WTC11 (cell line): Measurements from ENCODE around the gene PRKAA2. TPM values are rescaled to one million over a fixed set of nuclear protein-coding genes. Genes with fewer than 3 reads are reported as not detected.

Experiments used
- ATAC-seq: fragments of 200-7000 bp; cut with Tn5 transposase; 2 replicates; pipeline ENCODE4 v1.10.0; 2021; ENCODE audit warnings: mild to moderate bottlenecking, moderate library complexity
- CTCF ChIA-PET: fragments of 300-600 bp; sonication (Branson Sonifier 250); formaldehyde crosslinking; loops from one replicate; lab custom pipeline; 2021; ENCODE audit warnings: antibody characterized with exemption; lab: Charles Lee
- POLR2A ChIA-PET: fragments of 350-600 bp; sonication (Branson Sonifier 250); formaldehyde crosslinking; loops from one replicate; lab custom pipeline; 2021; ENCODE audit warnings: antibody characterized with exemption; lab: Charles Lee
- DNase-seq: peaks from one replicate; pipeline ENCODE4 v3.0.0; 2021; ENCODE audit warnings: low spot score
- H3K27ac Mint-ChIP-seq: 2 replicates; pipeline ENCODE4 v1.8.0; 2021; ENCODE audit warnings: mixed read lengths
- H3K27me3 Mint-ChIP-seq: 2 replicates; pipeline ENCODE4 v1.8.0; 2021; ENCODE audit warnings: low read depth, mild to moderate bottlenecking, moderate library complexity, mixed read lengths
- H3K36me3 Mint-ChIP-seq: 2 replicates; pipeline ENCODE4 v1.8.0; 2021; ENCODE audit warnings: mixed read lengths
- H3K4me1 Mint-ChIP-seq: 2 replicates; pipeline ENCODE4 v1.8.0; 2022; ENCODE audit warnings: mixed read lengths
- H3K4me3 Mint-ChIP-seq: 2 replicates; pipeline ENCODE4 v1.8.0; 2021; ENCODE audit warnings: mild to moderate bottlenecking, moderate library complexity, mixed read lengths
- H3K9me3 Mint-ChIP-seq: 2 replicates; pipeline ENCODE4 v1.8.0; 2021; ENCODE audit warnings: mixed read lengths
- CREB1 ChIP-seq: sonication (generic); formaldehyde crosslinking; IDR thresholded peaks from 2 replicates; pipeline ENCODE4 v1.8.0; 2023; ENCODE audit warnings: mild to moderate bottlenecking, missing genetic modification reagents
- KAT7 ChIP-seq: sonication (generic); formaldehyde crosslinking; IDR thresholded peaks from 2 replicates; pipeline ENCODE4 v1.8.1; 2023; ENCODE audit warnings: missing genetic modification reagents, mild to moderate bottlenecking, borderline replicate concordance
- RELA ChIP-seq: sonication (generic); formaldehyde crosslinking; IDR thresholded peaks from 2 replicates; pipeline ENCODE4 v1.8.1; 2022; ENCODE audit warnings: missing genetic modification reagents, mild to moderate bottlenecking, borderline replicate concordance
- SMAD3 ChIP-seq: sonication (generic); formaldehyde crosslinking; IDR thresholded peaks from 2 replicates; pipeline ENCODE4 v1.8.0; 2022; ENCODE audit warnings: missing genetic modification reagents, mild to moderate bottlenecking, borderline replicate concordance
- SP1 ChIP-seq: sonication (generic); formaldehyde crosslinking; conservative IDR thresholded peaks from 2 replicates; pipeline ENCODE4 v1.8.1; 2022; ENCODE audit warnings: missing genetic modification reagents
- TEAD1 ChIP-seq: sonication (generic); formaldehyde crosslinking; IDR thresholded peaks from 2 replicates; pipeline ENCODE4 v1.8.0; 2022; ENCODE audit warnings: mild to moderate bottlenecking, missing genetic modification reagents
- ZNF416 ChIP-seq: fragments of 250-450 bp; sonication (Bioruptor Pico); IDR thresholded peaks from 2 replicates; pipeline ENCODE4 v1.9.0; 2021; ENCODE audit warnings: mild to moderate bottlenecking, inconsistent platforms
- total RNA-seq: library from RNA; stranded (reverse); gene quantifications from 3 replicates; pipeline ENCODE4 v1.2.3, GENCODE V29; 2021
- TF ChIP-seq, protein P1 (sequence below): sonication (generic); formaldehyde crosslinking; IDR thresholded peaks from 2 replicates; pipeline ENCODE4 v1.8.1; 2023; ENCODE audit warnings: mild to moderate bottlenecking, missing genetic modification reagents, moderate library complexity
- TF ChIP-seq, protein P2 (sequence below): sonication (generic); formaldehyde crosslinking; IDR thresholded peaks from 2 replicates; pipeline ENCODE4 v1.8.1; 2023; ENCODE audit warnings: mild to moderate bottlenecking, missing genetic modification reagents, borderline replicate concordance
- TF ChIP-seq, protein P3 (sequence below): fragments of 250-450 bp; sonication (Bioruptor Pico); IDR thresholded peaks from 2 replicates; pipeline ENCODE4 v1.9.0; 2021; ENCODE audit warnings: mild to moderate bottlenecking, borderline replicate concordance
- TF ChIP-seq, protein P4 (sequence below): sonication (generic); formaldehyde crosslinking; IDR thresholded peaks from 2 replicates; pipeline ENCODE4 v1.8.1; 2023; ENCODE audit warnings: mild to moderate bottlenecking, moderate library complexity, missing genetic modification reagents
- TF ChIP-seq, protein P5 (sequence below): fragments of 250-450 bp; sonication (Bioruptor Pico); IDR thresholded peaks from 2 replicates; pipeline ENCODE4 v2.1.2; 2022; ENCODE audit warnings: mild to moderate bottlenecking, moderate library complexity
- TF ChIP-seq, protein P6 (sequence below): fragments of 250-450 bp; sonication (Bioruptor Pico); IDR thresholded peaks from 2 replicates; pipeline ENCODE4 v1.9.0; 2021; ENCODE audit warnings: moderate library complexity, mild to moderate bottlenecking, inconsistent platforms, borderline replicate concordance
- TF ChIP-seq, protein P7 (sequence below): sonication (generic); formaldehyde crosslinking; IDR thresholded peaks from 2 replicates; pipeline ENCODE4 v1.8.0; 2022; ENCODE audit warnings: mild to moderate bottlenecking, missing genetic modification reagents

PRKAA2 gene
- total RNA-seq, 1 experiment from 2014 or later = 4.8 TPM

DNA sequence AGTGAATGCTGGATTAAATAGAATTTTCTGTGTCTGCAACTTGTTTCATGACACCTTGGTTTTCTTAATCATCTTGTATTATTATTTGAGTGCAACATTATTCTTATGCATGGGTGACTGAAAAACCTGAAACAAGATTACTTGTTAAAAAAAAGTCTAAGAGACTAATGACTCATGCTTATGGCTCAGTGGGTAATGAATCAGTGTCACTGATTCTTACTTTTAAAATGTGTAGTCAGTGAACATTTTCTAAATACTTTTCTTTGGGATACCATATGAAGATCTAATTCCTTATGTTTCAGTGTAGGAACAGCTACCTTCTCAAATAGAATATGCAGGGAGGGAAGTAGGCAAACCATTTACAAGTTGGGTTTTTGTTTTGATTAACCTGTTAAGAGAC is 65.5 kb downstream of the PRKAA2 start (continued):
- TF ChIP-seq, protein P1, sequence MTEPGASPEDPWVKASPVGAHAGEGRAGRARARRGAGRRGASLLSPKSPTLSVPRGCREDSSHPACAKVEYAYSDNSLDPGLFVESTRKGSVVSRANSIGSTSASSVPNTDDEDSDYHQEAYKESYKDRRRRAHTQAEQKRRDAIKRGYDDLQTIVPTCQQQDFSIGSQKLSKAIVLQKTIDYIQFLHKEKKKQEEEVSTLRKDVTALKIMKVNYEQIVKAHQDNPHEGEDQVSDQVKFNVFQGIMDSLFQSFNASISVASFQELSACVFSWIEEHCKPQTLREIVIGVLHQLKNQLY (CRISPR knock-in tag) = no peak
- TF ChIP-seq KAT7 (CRISPR knock-in tag) (no peak), CREB1 (CRISPR knock-in tag) (no peak), RELA (no peak), TEAD1 (no peak)
- TF ChIP-seq, protein P2, sequence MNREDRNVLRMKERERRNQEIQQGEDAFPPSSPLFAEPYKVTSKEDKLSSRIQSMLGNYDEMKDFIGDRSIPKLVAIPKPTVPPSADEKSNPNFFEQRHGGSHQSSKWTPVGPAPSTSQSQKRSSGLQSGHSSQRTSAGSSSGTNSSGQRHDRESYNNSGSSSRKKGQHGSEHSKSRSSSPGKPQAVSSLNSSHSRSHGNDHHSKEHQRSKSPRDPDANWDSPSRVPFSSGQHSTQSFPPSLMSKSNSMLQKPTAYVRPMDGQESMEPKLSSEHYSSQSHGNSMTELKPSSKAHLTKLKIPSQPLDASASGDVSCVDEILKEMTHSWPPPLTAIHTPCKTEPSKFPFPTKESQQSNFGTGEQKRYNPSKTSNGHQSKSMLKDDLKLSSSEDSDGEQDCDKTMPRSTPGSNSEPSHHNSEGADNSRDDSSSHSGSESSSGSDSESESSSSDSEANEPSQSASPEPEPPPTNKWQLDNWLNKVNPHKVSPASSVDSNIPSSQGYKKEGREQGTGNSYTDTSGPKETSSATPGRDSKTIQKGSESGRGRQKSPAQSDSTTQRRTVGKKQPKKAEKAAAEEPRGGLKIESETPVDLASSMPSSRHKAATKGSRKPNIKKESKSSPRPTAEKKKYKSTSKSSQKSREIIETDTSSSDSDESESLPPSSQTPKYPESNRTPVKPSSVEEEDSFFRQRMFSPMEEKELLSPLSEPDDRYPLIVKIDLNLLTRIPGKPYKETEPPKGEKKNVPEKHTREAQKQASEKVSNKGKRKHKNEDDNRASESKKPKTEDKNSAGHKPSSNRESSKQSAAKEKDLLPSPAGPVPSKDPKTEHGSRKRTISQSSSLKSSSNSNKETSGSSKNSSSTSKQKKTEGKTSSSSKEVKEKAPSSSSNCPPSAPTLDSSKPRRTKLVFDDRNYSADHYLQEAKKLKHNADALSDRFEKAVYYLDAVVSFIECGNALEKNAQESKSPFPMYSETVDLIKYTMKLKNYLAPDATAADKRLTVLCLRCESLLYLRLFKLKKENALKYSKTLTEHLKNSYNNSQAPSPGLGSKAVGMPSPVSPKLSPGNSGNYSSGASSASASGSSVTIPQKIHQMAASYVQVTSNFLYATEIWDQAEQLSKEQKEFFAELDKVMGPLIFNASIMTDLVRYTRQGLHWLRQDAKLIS = no peak
- TF ChIP-seq, protein P3, sequence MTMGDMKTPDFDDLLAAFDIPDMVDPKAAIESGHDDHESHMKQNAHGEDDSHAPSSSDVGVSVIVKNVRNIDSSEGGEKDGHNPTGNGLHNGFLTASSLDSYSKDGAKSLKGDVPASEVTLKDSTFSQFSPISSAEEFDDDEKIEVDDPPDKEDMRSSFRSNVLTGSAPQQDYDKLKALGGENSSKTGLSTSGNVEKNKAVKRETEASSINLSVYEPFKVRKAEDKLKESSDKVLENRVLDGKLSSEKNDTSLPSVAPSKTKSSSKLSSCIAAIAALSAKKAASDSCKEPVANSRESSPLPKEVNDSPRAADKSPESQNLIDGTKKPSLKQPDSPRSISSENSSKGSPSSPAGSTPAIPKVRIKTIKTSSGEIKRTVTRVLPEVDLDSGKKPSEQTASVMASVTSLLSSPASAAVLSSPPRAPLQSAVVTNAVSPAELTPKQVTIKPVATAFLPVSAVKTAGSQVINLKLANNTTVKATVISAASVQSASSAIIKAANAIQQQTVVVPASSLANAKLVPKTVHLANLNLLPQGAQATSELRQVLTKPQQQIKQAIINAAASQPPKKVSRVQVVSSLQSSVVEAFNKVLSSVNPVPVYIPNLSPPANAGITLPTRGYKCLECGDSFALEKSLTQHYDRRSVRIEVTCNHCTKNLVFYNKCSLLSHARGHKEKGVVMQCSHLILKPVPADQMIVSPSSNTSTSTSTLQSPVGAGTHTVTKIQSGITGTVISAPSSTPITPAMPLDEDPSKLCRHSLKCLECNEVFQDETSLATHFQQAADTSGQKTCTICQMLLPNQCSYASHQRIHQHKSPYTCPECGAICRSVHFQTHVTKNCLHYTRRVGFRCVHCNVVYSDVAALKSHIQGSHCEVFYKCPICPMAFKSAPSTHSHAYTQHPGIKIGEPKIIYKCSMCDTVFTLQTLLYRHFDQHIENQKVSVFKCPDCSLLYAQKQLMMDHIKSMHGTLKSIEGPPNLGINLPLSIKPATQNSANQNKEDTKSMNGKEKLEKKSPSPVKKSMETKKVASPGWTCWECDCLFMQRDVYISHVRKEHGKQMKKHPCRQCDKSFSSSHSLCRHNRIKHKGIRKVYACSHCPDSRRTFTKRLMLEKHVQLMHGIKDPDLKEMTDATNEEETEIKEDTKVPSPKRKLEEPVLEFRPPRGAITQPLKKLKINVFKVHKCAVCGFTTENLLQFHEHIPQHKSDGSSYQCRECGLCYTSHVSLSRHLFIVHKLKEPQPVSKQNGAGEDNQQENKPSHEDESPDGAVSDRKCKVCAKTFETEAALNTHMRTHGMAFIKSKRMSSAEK = no peak
- TF ChIP-seq, protein P4, sequence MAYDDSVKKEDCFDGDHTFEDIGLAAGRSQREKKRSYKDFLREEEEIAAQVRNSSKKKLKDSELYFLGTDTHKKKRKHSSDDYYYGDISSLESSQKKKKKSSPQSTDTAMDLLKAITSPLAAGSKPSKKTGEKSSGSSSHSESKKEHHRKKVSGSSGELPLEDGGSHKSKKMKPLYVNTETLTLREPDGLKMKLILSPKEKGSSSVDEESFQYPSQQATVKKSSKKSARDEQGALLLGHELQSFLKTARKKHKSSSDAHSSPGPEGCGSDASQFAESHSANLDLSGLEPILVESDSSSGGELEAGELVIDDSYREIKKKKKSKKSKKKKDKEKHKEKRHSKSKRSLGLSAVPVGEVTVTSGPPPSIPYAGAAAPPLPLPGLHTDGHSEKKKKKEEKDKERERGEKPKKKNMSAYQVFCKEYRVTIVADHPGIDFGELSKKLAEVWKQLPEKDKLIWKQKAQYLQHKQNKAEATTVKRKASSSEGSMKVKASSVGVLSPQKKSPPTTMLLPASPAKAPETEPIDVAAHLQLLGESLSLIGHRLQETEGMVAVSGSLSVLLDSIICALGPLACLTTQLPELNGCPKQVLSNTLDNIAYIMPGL (CRISPR knock-in tag) = no peak
- TF ChIP-seq, protein P5, sequence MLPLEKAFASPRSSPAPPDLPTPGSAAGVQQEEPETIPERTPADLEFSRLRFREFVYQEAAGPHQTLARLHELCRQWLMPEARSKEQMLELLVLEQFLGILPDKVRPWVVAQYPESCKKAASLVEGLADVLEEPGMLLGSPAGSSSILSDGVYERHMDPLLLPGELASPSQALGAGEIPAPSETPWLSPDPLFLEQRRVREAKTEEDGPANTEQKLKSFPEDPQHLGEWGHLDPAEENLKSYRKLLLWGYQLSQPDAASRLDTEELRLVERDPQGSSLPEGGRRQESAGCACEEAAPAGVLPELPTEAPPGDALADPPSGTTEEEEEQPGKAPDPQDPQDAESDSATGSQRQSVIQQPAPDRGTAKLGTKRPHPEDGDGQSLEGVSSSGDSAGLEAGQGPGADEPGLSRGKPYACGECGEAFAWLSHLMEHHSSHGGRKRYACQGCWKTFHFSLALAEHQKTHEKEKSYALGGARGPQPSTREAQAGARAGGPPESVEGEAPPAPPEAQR = no peak

DNA sequence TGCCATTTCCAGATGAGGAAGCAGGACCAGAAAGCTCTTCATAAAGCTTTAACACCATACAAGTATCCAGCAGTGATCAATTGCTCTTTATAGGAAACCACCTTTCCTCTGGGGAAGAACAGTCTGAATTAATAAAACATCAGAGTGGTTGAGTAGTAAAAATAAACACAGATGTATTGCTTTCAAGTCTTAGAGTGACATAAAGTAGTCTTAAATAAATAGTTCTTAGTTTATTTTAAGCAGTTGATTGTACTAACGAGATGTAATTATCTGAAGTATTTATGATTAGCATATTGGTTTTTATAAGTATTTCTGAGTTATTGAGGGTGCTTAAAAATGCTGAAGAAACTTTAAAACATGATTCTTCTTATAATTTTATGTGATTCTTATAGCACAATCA is 67.0 kb downstream of the PRKAA2 start:
- DNase-seq = no peak
- CTCF ChIA-PET = interaction anchor here (0.8 kb wide), 1 partner anchor 1336 kb away, joined by 3 read pairs; no protein-coding TSS in a partner anchor

More for the DNA sequence above, 67.0 kb downstream of the PRKAA2 start:
- no peak for ATAC-seq
- Mint-ChIP-seq H3K4me3 (no peak overlapping the region), H3K27ac (no peak overlapping the region), H3K9me3 (no peaks in the 10 kb centered on the region)
- TF ChIP-seq SP1 (CRISPR knock-in tag) (no peak), ZNF416 (CRISPR knock-in tag) (no peak), SMAD3 (no peak)
- TF ChIP-seq, protein P1 (CRISPR knock-in tag) = no peak
- TF ChIP-seq, protein P6, sequence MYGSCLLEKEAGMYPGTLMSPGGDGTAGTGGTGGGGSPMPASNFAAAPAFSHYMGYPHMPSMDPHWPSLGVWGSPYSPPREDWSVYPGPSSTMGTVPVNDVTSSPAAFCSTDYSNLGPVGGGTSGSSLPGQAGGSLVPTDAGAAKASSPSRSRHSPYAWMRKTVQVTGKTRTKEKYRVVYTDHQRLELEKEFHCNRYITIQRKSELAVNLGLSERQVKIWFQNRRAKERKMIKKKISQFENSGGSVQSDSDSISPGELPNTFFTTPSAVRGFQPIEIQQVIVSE (CRISPR knock-in tag) = no peak
- TF ChIP-seq, protein P7, sequence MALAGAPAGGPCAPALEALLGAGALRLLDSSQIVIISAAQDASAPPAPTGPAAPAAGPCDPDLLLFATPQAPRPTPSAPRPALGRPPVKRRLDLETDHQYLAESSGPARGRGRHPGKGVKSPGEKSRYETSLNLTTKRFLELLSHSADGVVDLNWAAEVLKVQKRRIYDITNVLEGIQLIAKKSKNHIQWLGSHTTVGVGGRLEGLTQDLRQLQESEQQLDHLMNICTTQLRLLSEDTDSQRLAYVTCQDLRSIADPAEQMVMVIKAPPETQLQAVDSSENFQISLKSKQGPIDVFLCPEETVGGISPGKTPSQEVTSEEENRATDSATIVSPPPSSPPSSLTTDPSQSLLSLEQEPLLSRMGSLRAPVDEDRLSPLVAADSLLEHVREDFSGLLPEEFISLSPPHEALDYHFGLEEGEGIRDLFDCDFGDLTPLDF (CRISPR knock-in tag) = no peak
- TF ChIP-seq, all 79 proteins: peak for 0
- Mint-ChIP-seq H3K36me3 (peaks cover 2% of the 10 kb centered on the region; the same call in 1 of the 2 replicates), H3K4me1 (0 out of 2 replicates have a peak, but pooled peaks cover 2% of the 10 kb centered on the region), H3K27me3 (no peaks in the 10 kb centered on the region)
- POLR2A ChIA-PET = no interaction called here
